Mammary epithelial cell (primary cell): ENCODE results near the gene ACAP2.

ENCODE experiments used
- CTCF ChIP-seq, 2 donors: IDR thresholded peaks in 1 of 2; conservative IDR thresholded peaks in 1 of 2; 2 replicates each; pipeline ENCODE4 v1.5.1; 2011 to 2012; ENCODE audit warnings: inconsistent platforms in 2 of 2, low read length in 2 of 2, mild to moderate bottlenecking in 2 of 2, control low read depth in 1 of 2, low read depth in 1 of 2; ENCODE audit not compliant: insufficient read depth in 1 of 2; ENCODE audit errors: extremely low read depth in 1 of 2
- EZH2 ChIP-seq: IDR thresholded peaks from 2 replicates; pipeline ENCODE4 v1.6.1; 2012; ENCODE audit warnings: low read length, inconsistent platforms, borderline replicate concordance

GRCh38 chr3:195384952-195385351 lies 57.9 kb downstream of the ACAP2 start:
- TF ChIP-seq EZH2 (no peak), CTCF (conservative IDR thresholded peaks at IDR 0.05 in 1 of 2, IDR thresholded peaks at IDR 0.05 in 1 of 2; ENCODE audit: extremely low read depth in 1 of 2, insufficient read depth in 1 of 2, low read depth in 1 of 2, low read length in 2 of 2) (no peak)
